Tibial nerve (tissue), 4 donors: Measurements from ENCODE around the gene DLGAP1. TPM values are rescaled to one million over a fixed set of nuclear protein-coding genes. Genes with fewer than 3 reads are reported as not detected.

Experiments
- DNase-seq, 2 donors: peaks; one replicate each; pipeline ENCODE4 v3.0.0-alpha.2; 2019; ENCODE audit warnings: low spot score in 2 of 2
- H3K27ac ChIP-seq, 4 donors: fragments of 200-600 bp; sonication (generic) in 3 of 4; one replicate each; pipeline ENCODE4 v1.5.1; 2017 to 2019; ENCODE audit warnings: mild to moderate bottlenecking in 1 of 4
- H3K27me3 ChIP-seq, 2 donors: fragments of 200-600 bp; sonication (generic) in 1 of 2; one replicate each; pipeline versions ENCODE4 v1.5.1 to v1.6.0; 2017 to 2019
- H3K36me3 ChIP-seq, 3 donors: fragments of 200-600 bp; sonication (generic); one replicate each; pipeline ENCODE4 v1.5.1; 2018 to 2019
- H3K4me1 ChIP-seq, 4 donors: fragments of 200-600 bp; sonication (generic) in 3 of 4; one replicate each; pipeline ENCODE4 v1.5.1; 2017 to 2019
- H3K4me3 ChIP-seq, 4 donors: fragments of 200-600 bp; sonication (generic) in 3 of 4; one replicate each; pipeline ENCODE4 v1.5.1; 2017 to 2019; ENCODE audit warnings: mild to moderate bottlenecking in 1 of 4, moderate library complexity in 1 of 4
- H3K9me3 ChIP-seq, 4 donors: fragments of 200-600 bp; sonication (generic) in 3 of 4; one replicate each; pipeline ENCODE4 v1.5.1; 2017 to 2019
- CTCF ChIP-seq, 5 experiments: fragments of 200-600 bp in 3 of 5; fragments of 450-650 bp in 2 of 5; sonication (generic) in 3 of 5; IDR thresholded peaks; one replicate each; pipeline ENCODE4 v1.5.1; 2016 to 2019; ENCODE audit warnings: antibody characterized with exemption in 5 of 5, mild to moderate bottlenecking in 3 of 5, moderate library complexity in 2 of 5
- EP300 ChIP-seq, 2 donors: sonication (generic); formaldehyde crosslinking; IDR thresholded peaks; one replicate each; pipeline ENCODE4 v1.6.1; 2017; ENCODE audit warnings: antibody characterized with exemption in 2 of 2, mild to moderate bottlenecking in 1 of 2
- POLR2A ChIP-seq, 2 donors: fragments of 450-650 bp; IDR thresholded peaks; one replicate each; pipeline ENCODE4 v1.6.1; 2017; ENCODE audit warnings: antibody characterized with exemption in 2 of 2, mild to moderate bottlenecking in 2 of 2, moderate library complexity in 2 of 2
- WGBS, 2 donors: methylation state at CpG; one replicate each; pipeline ENCODE4 v1.1.5; 2018; 5-methylcytosine and 5-hydroxymethylcytosine counted together
- total RNA-seq, 4 donors: library from RNA; depleted of rRNA; stranded (reverse); fragments of >200 nt; gene quantifications; one replicate each; pipeline ENCODE4 v1.1.0, GENCODE V29; 2016

Gene DLGAP1
- total RNA-seq, 4 donors from 2014 or later, result 1.5 to 18.3 (median 2.5) TPM

- 53 to 67% methylated on average over 2 of the region's 2 CpGs for WGBS, 2 donors
- Histone ChIP-seq H3K9me3 (no peaks in the 10 kb centered on the region), H3K4me1 (no peaks in the 10 kb centered on the region), H3K27ac (no peak overlapping the region), H3K27me3 (no peaks in the 10 kb centered on the region), H3K36me3 (no peaks in the 10 kb centered on the region), H3K4me3 (no peak overlapping the region)
- DNase-seq, result no peak
- TF ChIP-seq EP300 (IDR thresholded peaks at IDR 0.05), result no peak
- TF ChIP-seq CTCF (IDR thresholded peaks at IDR 0.05), result no peak
- TF ChIP-seq POLR2A (IDR thresholded peaks at IDR 0.05), result no peak
Measured at GRCh38 chr18:4251206-4251605, 203.9 kb downstream of the DLGAP1 start.

- no peaks in the 10 kb centered on the region for H3K36me3 ChIP-seq
Measured at GRCh38 chr18:4250141-4250540, 205.0 kb downstream of the DLGAP1 start.

GRCh38 chr18:4248686-4249085, 206.4 kb downstream of the DLGAP1 start:
- WGBS, 2 donors, result 48 to 68% methylated on average over 10 of the region's 10 CpGs
- no peaks in the 10 kb centered on the region for H3K4me1 ChIP-seq

More at GRCh38 chr18:4250141-4250540, 205.0 kb downstream of the DLGAP1 start:
- no peak overlapping the region for H3K4me3 ChIP-seq
- no peaks in the 10 kb centered on the region for H3K27me3 ChIP-seq
- H3K4me1 ChIP-seq, result no peaks in the 10 kb centered on the region
- H3K9me3 ChIP-seq, result no peaks in the 10 kb centered on the region
- TF ChIP-seq EP300 (IDR thresholded peaks at IDR 0.05), result no peak
- no peak for TF ChIP-seq POLR2A (IDR thresholded peaks at IDR 0.05)
- no peak for TF ChIP-seq CTCF (IDR thresholded peaks at IDR 0.05)
- no peak overlapping the region for H3K27ac ChIP-seq
- DNase-seq, result no peak
- 85 to 94% methylated on average over 2 of the region's 2 CpGs for WGBS, 2 donors

GRCh38 chr18:4246374-4246773, 208.7 kb downstream of the DLGAP1 start:
- Histone ChIP-seq H3K9me3 (no peaks in the 10 kb centered on the region), H3K4me1 (no peaks in the 10 kb centered on the region), H3K36me3 (no peaks in the 10 kb centered on the region), H3K27ac (no peak overlapping the region), H3K27me3 (no peaks in the 10 kb centered on the region), H3K4me3 (no peak overlapping the region)
- no peak for DNase-seq
- no peak for TF ChIP-seq CTCF (IDR thresholded peaks at IDR 0.05)
- no peak for TF ChIP-seq POLR2A (IDR thresholded peaks at IDR 0.05)
- no peak for TF ChIP-seq EP300 (IDR thresholded peaks at IDR 0.05)
- 63 to 73% methylated on average over 4 of the region's 4 CpGs for WGBS, 2 donors

More at GRCh38 chr18:4248686-4249085, 206.4 kb downstream of the DLGAP1 start:
- H3K4me3 ChIP-seq, result no peak overlapping the region
- no peaks in the 10 kb centered on the region for H3K9me3 ChIP-seq
- no peaks in the 10 kb centered on the region for H3K36me3 ChIP-seq
- no peak for TF ChIP-seq CTCF (IDR thresholded peaks at IDR 0.05)
- TF ChIP-seq POLR2A (IDR thresholded peaks at IDR 0.05), result no peak
- TF ChIP-seq EP300 (IDR thresholded peaks at IDR 0.05), result no peak
- DNase-seq, result no peak
- H3K27ac ChIP-seq, result no peak overlapping the region
- H3K27me3 ChIP-seq, result no peaks in the 10 kb centered on the region

GRCh38 chr18:4245456-4245855, 209.7 kb downstream of the DLGAP1 start:
- 53% methylated on average over 3 of the region's 3 CpGs for WGBS, 2 donors
- Histone ChIP-seq H3K4me3 (no peak overlapping the region), H3K36me3 (no peaks in the 10 kb centered on the region), H3K4me1 (no peaks in the 10 kb centered on the region), H3K9me3 (no peaks in the 10 kb centered on the region), H3K27me3 (no peaks in the 10 kb centered on the region), H3K27ac (no peak overlapping the region)
- no peak for DNase-seq
- TF ChIP-seq EP300 (IDR thresholded peaks at IDR 0.05) (no peak), CTCF (IDR thresholded peaks at IDR 0.05) (no peak), POLR2A (IDR thresholded peaks at IDR 0.05) (no peak)
